GM12878 (cell line): ENCODE results near the gene MRRF. TPM values are rescaled to one million over a fixed set of nuclear protein-coding genes. Genes with fewer than 3 reads are reported as not detected.

Experiments used
- ATAC-seq: fragments of 200-7000 bp; cut with Tn5 transposase; 3 replicates; pipeline ENCODE4 v1.9.1; 2020; ENCODE audit warnings: mild to moderate bottlenecking, moderate library complexity
- BruUV-seq: library from RNA; stranded (reverse); fragments of 400-500 nt; replicated peaks from 2 replicates; lab custom pipeline; 2021; lab: Mats Ljungman, UMichigan
- CTCF ChIA-PET: fragments of 300-600 bp; sonication (Branson Sonifier 250); formaldehyde crosslinking; extraction: SDS; loops from one replicate; lab custom pipeline; 2021; ENCODE audit warnings: inconsistent platforms; lab: Yijun Ruan, JAX
- POLR2A ChIA-PET: fragments of 350-600 bp; formaldehyde crosslinking; extraction: SDS; loops from one replicate; lab custom pipeline; 2021; ENCODE audit warnings: inconsistent platforms; lab: Charles Lee
- RAD21 ChIA-PET: fragments of 300-600 bp; sonication (Branson Sonifier 250); formaldehyde crosslinking; loops from one replicate; lab custom pipeline; 2023; ENCODE audit warnings: antibody characterized with exemption; ENCODE audit not compliant: unreplicated experiment; lab: Charles Lee
- SMC1A ChIA-PET: fragments of 300-600 bp; sonication (Branson Sonifier 250); formaldehyde crosslinking; loops from one replicate; lab custom pipeline; 2023; ENCODE audit not compliant: unreplicated experiment, uncharacterized antibody; lab: Charles Lee
- DNase-seq: peaks from one replicate; pipeline ENCODE4 v3.0.0-alpha.2; 2011; ENCODE audit warnings: low read depth, low spot score
- FAIRE-seq: peaks from 3 replicates; lab custom pipeline; 2011; peaks lifted over from hg19 to GRCh38; lab: Jason Lieb, UNC
- H2AFZ ChIP-seq: 2 replicates; pipeline ENCODE4 v1.6.0; 2011; ENCODE audit warnings: low read depth, low read length, control low read depth; ENCODE audit not compliant: control insufficient read depth
- H3K27ac ChIP-seq: 2 replicates; pipeline ENCODE4 v1.5.1; 2011; ENCODE audit warnings: control low read depth; ENCODE audit not compliant: control insufficient read depth, insufficient read depth
- H3K27me3 ChIP-seq, 2 experiments: replicated peaks in 1 of 2; 2 replicates each; pipeline versions ENCODE4 v1.6.0 to v1.6.1; 2011; ENCODE audit warnings: low read length in 1 of 2; ENCODE audit not compliant: control insufficient read depth in 2 of 2, insufficient read depth in 2 of 2
- H3K36me3 ChIP-seq, 2 experiments: 2 replicates each; pipeline ENCODE4 v1.5.1; 2011; ENCODE audit warnings: low read length in 1 of 2; ENCODE audit not compliant: control insufficient read depth in 2 of 2, insufficient read depth in 2 of 2
- H3K4me1 ChIP-seq: 2 replicates; pipeline ENCODE4 v1.6.1; 2011; ENCODE audit warnings: mild to moderate bottlenecking, low read length, moderate library complexity, mixed read lengths; ENCODE audit not compliant: control insufficient read depth, insufficient read depth
- H3K4me2 ChIP-seq: 2 replicates; pipeline ENCODE4 v1.6.0; 2011; ENCODE audit warnings: control low read depth; ENCODE audit not compliant: control insufficient read depth, insufficient read depth
- H3K4me3 ChIP-seq: fragments of 200-600 bp; sonication (generic); 2 replicates; pipeline ENCODE4 v1.5.1; 2016
- H3K79me2 ChIP-seq: 2 replicates; pipeline ENCODE4 v1.6.0; 2011; ENCODE audit warnings: low read length; ENCODE audit not compliant: control insufficient read depth, insufficient read depth
- H3K9ac ChIP-seq: 2 replicates; pipeline ENCODE4 v1.8.0; 2011; ENCODE audit warnings: low read length, control low read depth, mixed read lengths; ENCODE audit not compliant: control insufficient read depth, insufficient read depth
- H3K9me3 ChIP-seq: replicated peaks from 3 replicates; pipeline ENCODE4 v1.5.1; 2011; ENCODE audit warnings: mild to moderate bottlenecking, low read length; ENCODE audit not compliant: control insufficient read depth, insufficient read depth
- H4K20me1 ChIP-seq: 2 replicates; pipeline ENCODE4 v1.6.0; 2011; ENCODE audit not compliant: control insufficient read depth, insufficient read depth
- CTCF ChIP-seq, 3 experiments: IDR thresholded peaks in 2 of 3; conservative IDR thresholded peaks in 1 of 3; 2 replicates each; pipeline ENCODE4 v1.5.1; 2011; ENCODE audit warnings: low read depth in 3 of 3, low read length in 3 of 3, mild to moderate bottlenecking in 3 of 3, control low read depth in 2 of 3, moderate library complexity in 2 of 3, inconsistent platforms in 1 of 3, mixed read lengths in 1 of 3; ENCODE audit not compliant: control insufficient read depth in 2 of 3, insufficient read depth in 1 of 3; ENCODE audit errors: extremely low read depth in 1 of 3
- E2F8 ChIP-seq: fragments of 450-650 bp; IDR thresholded peaks from 2 replicates; pipeline ENCODE4 v1.6.1; 2018; ENCODE audit warnings: mild to moderate bottlenecking, low read depth, moderate library complexity; ENCODE audit not compliant: partially characterized antibody
- EZH2 ChIP-seq: IDR thresholded peaks from 2 replicates; pipeline ENCODE4 v1.6.1; 2012; ENCODE audit warnings: low read depth, mild to moderate bottlenecking, control low read depth, inconsistent platforms, low read length, borderline replicate concordance; ENCODE audit not compliant: control insufficient read depth
- FOS ChIP-seq: IDR thresholded peaks from 3 replicates; pipeline ENCODE4 v1.6.1; 2011; ENCODE audit warnings: borderline replicate concordance; ENCODE audit not compliant: insufficient read length; ENCODE audit errors: extremely low read depth
- MAX ChIP-seq: IDR thresholded peaks from 2 replicates; pipeline ENCODE4 v1.6.1; 2012; ENCODE audit warnings: low read depth, low read length, improper control_type of control experiment
- NFYA ChIP-seq: IDR thresholded peaks from 2 replicates; pipeline ENCODE4 v1.6.1; 2011; ENCODE audit warnings: low read depth, mild to moderate bottlenecking, low read length, improper control_type of control experiment, borderline replicate concordance
- NKRF ChIP-seq: fragments of 450-650 bp; conservative IDR thresholded peaks from 2 replicates; pipeline ENCODE4 v1.6.1; 2017; ENCODE audit warnings: mild to moderate bottlenecking, moderate library complexity
- PKNOX1 ChIP-seq: fragments of 450-650 bp; IDR thresholded peaks from 2 replicates; pipeline ENCODE4 v1.6.1; 2016; ENCODE audit warnings: mild to moderate bottlenecking
- TBL1XR1 ChIP-seq: IDR thresholded peaks from 2 replicates; pipeline ENCODE4 v1.6.1; 2012; ENCODE audit warnings: low read depth, low read length, improper control_type of control experiment
- TCF3 ChIP-seq: IDR thresholded peaks from 2 replicates; pipeline ENCODE4 v1.6.1; 2012; ENCODE audit warnings: low read depth, mild to moderate bottlenecking, low read length, borderline replicate concordance; ENCODE audit not compliant: insufficient read depth
- YY1 ChIP-seq: IDR thresholded peaks from 2 replicates; pipeline ENCODE4 v1.6.1; 2011; ENCODE audit warnings: low read depth, mild to moderate bottlenecking, low read length
- ZBED1 ChIP-seq: IDR thresholded peaks from 2 replicates; pipeline ENCODE4 v1.6.1; 2016; ENCODE audit warnings: borderline replicate concordance
- WGBS: methylation state at CpG from one replicate; pipeline ENCODE4 v1.1.6; 2016; ENCODE audit warnings: low lambda C conversion rate; ENCODE audit not compliant: insufficient replicate concordance, insufficient coverage; ENCODE audit errors: missing lambda C conversion rate; 5-methylcytosine and 5-hydroxymethylcytosine counted together
- in situ Hi-C: fragments of 300-500 bp; cut with MboI; formaldehyde crosslinking; loops from 9 replicates; pipeline ENCODE4 v1.14.3; 2018; ENCODE audit warnings: mixed read lengths
- intact Hi-C: fragments of 100-400 bp; cut with micrococcal nuclease; formaldehyde crosslinking; loops from one replicate; pipeline ENCODE4 v1.14.2; 2022; ENCODE audit not compliant: unreplicated experiment
- polyA plus RNA-seq, 11 experiments: library from polyadenylated mRNA; depleted of rRNA in 4 of 11; unstranded in 6 of 11; stranded (reverse) in 5 of 11; fragments of >200 nt; fragmentation: Nextera tagmentation in 4 of 11; fragmentation: Illumina TruSeq in 1 of 11; extraction: Ambion mirVana in 4 of 11; extraction: Trizol in 1 of 11; gene quantifications; 1 replicate in 1 of 11; 2 replicates in 10 of 11; pipeline versions ENCODE4 v1.2.1 to v1.2.3, GENCODE V29; 2011 to 2016; ENCODE audit warnings: inconsistent platforms in 2 of 11, missing spikeins in 2 of 11, low read depth in 1 of 11
- total RNA-seq, 4 experiments: library from RNA; depleted of rRNA in 3 of 4; stranded (reverse); fragments of >200 nt in 3 of 4; fragmentation: Illumina TruSeq in 1 of 4; extraction: Trizol in 1 of 4; gene quantifications; 2 replicates each; pipeline versions ENCODE4 v1.2.1 to v1.2.3, GENCODE V29; 2013 to 2021

Gene MRRF
- total and polyA plus RNA-seq, 10 of the 15 experiments (the other 5 are each of a cell fraction or from before 2014, with no cell fraction given) = 64.8 to 112 (median 76.4) TPM

GRCh38 chr9:122333169-122333808 lies 68.6 kb downstream of the MRRF start (continued):
- no peak for TF ChIP-seq NFYA
- TF ChIP-seq TBL1XR1 = no peak

- Histone ChIP-seq H3K79me2 (no peaks in the 10 kb centered on the region), H4K20me1 (no peaks in the 10 kb centered on the region), H3K9ac (no peak overlapping the region), H3K36me3 (no peaks in the 10 kb centered on the region; a peak in 1 of 4 replicates), H3K9me3 (no peaks in the 10 kb centered on the region), H3K4me3 (no peak overlapping the region), H3K4me2 (no peak overlapping the region), H3K27ac (no peak overlapping the region), H2AFZ (no peak overlapping the region), H3K27me3 (no peaks in the 10 kb centered on the region; a peak in 2 of 4 replicates), H3K4me1 (no peaks in the 10 kb centered on the region)
- ATAC-seq (no peak), DNase-seq (no peak), FAIRE-seq (no peak)
- ChIA-PET POLR2A (no interaction called here), SMC1A (interaction anchor here (0.8 kb wide), 1 partner anchor 11 kb away, joined by 3 read pairs; no protein-coding TSS in a partner anchor), CTCF (interaction anchor here (0.6 to 2.1 kb wide), 3 partner anchors 16 to 215 kb away, joined by 3 to 6 read pairs (median 3); no protein-coding TSS in a partner anchor), RAD21 (no interaction called here)
- no TSS peak for BruUV-seq
- 73% methylated on average over 4 of the region's 4 CpGs for WGBS
- in situ Hi-C loops (no loop called here), intact Hi-C loops (no loop called here)
- TF ChIP-seq ZBED1 (no peak), YY1 (no peak), TCF3 (no peak), NKRF (no peak), EZH2 (no peak), PKNOX1 (no peak), FOS (no peak), MAX (no peak), CTCF (IDR thresholded peaks at IDR 0.05 in 2 of 3, conservative IDR thresholded peaks at IDR 0.05 in 1 of 3; ENCODE audit: control insufficient read depth in 2 of 3, extremely low read depth in 1 of 3, insufficient read depth in 1 of 3, low read depth in 3 of 3, low read length in 3 of 3) (no peak), E2F8 (no peak)
Observed at GRCh38 chr9:122334916-122335315, 70.2 kb downstream of the MRRF start.
